Muscle of leg (tissue), 11 donors: ENCODE results near the gene DUSP22. TPM values are rescaled to one million over a fixed set of nuclear protein-coding genes. Genes with fewer than 3 reads are reported as not detected.

Source experiments
- DNase-seq: peaks from one replicate; pipeline ENCODE4 v3.0.0; 2013
- H3K27ac ChIP-seq: one replicate; pipeline ENCODE4 v1.5.1; 2013; ENCODE audit warnings: mild to moderate bottlenecking, low read length, control low read depth
- H3K27me3 ChIP-seq: one replicate; pipeline ENCODE4 v1.6.1; 2013; ENCODE audit warnings: low read length; ENCODE audit not compliant: control insufficient read depth, insufficient read depth
- H3K36me3 ChIP-seq: one replicate; pipeline ENCODE4 v1.6.1; 2013; ENCODE audit warnings: low read length; ENCODE audit not compliant: control insufficient read depth, insufficient read depth
- H3K4me1 ChIP-seq: one replicate; pipeline ENCODE4 v1.6.1; 2013; ENCODE audit warnings: low read length; ENCODE audit not compliant: control insufficient read depth, insufficient read depth
- H3K4me3 ChIP-seq: one replicate; pipeline ENCODE4 v1.5.1; 2013; ENCODE audit warnings: low read length, control low read depth
- H3K9me3 ChIP-seq: replicated peaks from 2 replicates; pipeline ENCODE4 v1.6.1; 2013; ENCODE audit warnings: low read depth, low read length; ENCODE audit not compliant: control insufficient read depth
- WGBS: methylation state at CpG from one replicate; pipeline ENCODE4 v1.1.5; 2013; ENCODE audit warnings: missing lambda C conversion rate; ENCODE audit not compliant: insufficient coverage; 5-methylcytosine and 5-hydroxymethylcytosine counted together
- polyA plus RNA-seq, 8 donors: library from polyadenylated mRNA; unstranded; fragments of 120-200 nt; gene quantifications; one replicate each; pipeline versions ENCODE4 v1.2.1 to v1.2.3, GENCODE V29; 2013; ENCODE audit warnings: inconsistent platforms in 1 of 8, low replicate concordance in 1 of 8; ENCODE audit not compliant: insufficient read length in 8 of 8, insufficient read depth in 1 of 8
- total RNA-seq: library from RNA; stranded (reverse); fragments of 120-200 nt; gene quantifications from one replicate; pipeline ENCODE4 v1.2.4, GENCODE V29; 2013

DUSP22 gene
- total and polyA plus RNA-seq, 9 donors, result 20.7 to 35.5 (median 28.9) TPM

DNA sequence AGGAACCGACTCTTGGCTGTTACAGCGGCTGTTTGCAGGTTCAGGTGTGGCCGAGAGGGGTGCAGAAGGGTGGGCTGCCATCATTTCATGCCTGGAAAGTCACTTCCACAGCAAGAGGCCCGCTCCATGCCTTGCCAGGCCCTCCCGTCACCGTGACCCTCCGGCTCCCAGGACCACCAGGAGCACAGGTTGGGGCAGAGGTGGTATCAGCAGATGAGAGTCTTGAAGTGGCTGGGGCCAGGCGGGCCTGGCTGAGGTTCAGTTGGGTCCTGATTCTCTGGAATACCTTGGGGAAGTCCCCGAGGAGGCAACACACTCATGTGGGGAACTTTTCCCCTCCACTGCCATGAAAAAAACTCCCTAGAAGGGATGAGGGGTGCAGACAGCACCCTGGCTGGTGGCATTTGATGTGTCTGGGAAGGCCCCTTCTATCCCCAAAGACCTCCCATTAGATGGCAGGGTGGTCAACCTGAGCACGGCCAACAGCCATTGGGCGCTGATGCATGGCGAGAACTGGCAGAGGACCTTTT is 65.0 kb downstream of the DUSP22 start:
- H3K27ac ChIP-seq, result no peak overlapping the region
- peaks cover 34% of the 10 kb centered on the region for H3K9me3 ChIP-seq
- WGBS, result 88% methylated on average over 11 of the region's 12 CpGs
- H3K36me3 ChIP-seq, result no peaks in the 10 kb centered on the region
- DNase-seq, result no peak
- peaks cover 34% of the 10 kb centered on the region for H3K4me1 ChIP-seq
- H3K27me3 ChIP-seq, result no peaks in the 10 kb centered on the region
- H3K4me3 ChIP-seq, result no peak overlapping the region

DNA sequence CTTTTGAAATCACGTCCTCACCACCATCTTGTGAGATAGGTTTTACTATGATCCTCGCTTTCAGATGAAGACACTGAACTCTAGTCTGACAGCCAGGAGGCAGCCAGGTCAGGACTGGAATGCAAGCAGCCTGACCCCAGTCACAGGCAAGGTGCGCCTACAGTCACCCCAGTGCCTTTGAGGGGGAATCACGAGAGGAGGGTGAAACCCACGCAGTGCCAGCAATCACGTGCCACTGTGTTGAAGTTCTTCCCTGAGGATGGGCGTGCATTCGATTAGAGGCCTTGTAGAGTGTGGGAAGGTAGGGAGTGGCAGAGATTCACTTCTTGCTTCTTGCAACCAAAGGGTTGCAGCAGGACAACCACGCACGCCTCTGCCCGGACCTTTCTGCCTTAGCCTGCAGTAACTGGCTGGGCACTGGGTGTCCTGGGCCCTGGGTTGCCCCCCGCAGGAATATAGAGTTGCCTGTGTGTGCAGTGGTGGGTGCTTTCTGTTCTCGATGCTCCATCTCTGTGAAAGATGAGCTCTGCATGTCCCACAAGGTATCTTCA is 65.6 kb downstream of the DUSP22 start:
- WGBS, result 79% methylated on average over 13 of the region's 13 CpGs
- Histone ChIP-seq H3K27me3 (no peaks in the 10 kb centered on the region), H3K9me3 (peaks cover 37% of the 10 kb centered on the region), H3K36me3 (no peaks in the 10 kb centered on the region), H3K27ac (no peak overlapping the region), H3K4me3 (no peak overlapping the region), H3K4me1 (peaks cover 28% of the 10 kb centered on the region)
- no peak for DNase-seq

DNA sequence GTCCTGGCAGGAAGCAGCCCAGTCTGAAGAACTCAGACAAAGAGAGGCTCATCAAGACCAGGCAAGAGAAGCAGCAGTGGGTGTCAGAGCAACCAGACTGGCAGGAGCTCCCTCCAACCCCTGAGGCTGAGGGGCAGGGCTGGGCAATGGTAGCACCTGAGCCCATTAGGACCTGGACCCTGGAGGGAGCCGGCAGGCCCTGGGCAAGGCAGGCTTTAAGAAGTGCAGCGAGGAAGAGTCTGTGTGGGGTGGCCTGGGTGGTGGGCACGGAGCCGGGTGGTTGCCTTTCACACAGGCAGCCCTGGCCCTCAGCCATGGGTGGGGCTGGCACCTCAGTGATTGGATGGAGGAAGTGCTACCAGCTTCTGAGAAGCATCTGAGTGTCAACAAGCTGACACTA is 66.1 kb downstream of the DUSP22 start:
- DNase-seq, result no peak
- Histone ChIP-seq H3K4me1 (peaks cover 23% of the 10 kb centered on the region), H3K27me3 (no peaks in the 10 kb centered on the region), H3K4me3 (no peak overlapping the region), H3K36me3 (no peaks in the 10 kb centered on the region), H3K27ac (no peak overlapping the region), H3K9me3 (peaks cover 34% of the 10 kb centered on the region)
- 85% methylated on average over 4 of the region's 4 CpGs for WGBS

DNA sequence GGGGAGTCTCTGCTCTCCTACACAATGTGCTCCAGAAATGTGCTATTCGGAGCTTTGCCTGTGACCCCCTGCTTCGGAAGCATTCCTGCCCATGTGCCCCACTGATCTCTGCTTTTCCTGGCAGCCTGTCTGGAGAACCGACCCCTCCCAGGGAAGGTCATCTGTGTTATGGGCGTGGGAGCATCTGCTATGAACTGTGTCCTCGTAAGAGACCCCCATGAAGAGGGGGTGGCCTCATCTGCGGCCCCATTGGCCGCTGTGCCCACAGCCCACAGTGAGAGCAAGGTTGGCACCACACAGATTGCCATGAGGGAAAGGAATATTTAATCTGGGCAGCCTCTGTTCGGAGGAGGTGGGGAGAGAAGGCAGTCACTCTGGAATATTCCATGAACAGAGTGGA is 66.6 kb downstream of the DUSP22 start:
- H3K36me3 ChIP-seq, result no peaks in the 10 kb centered on the region
- WGBS, result 86% methylated on average over 8 of the region's 8 CpGs
- peaks cover 36% of the 10 kb centered on the region for H3K9me3 ChIP-seq
- H3K27me3 ChIP-seq, result no peaks in the 10 kb centered on the region
- no peak for DNase-seq
- H3K4me1 ChIP-seq, result peaks cover 21% of the 10 kb centered on the region
- H3K4me3 ChIP-seq, result no peak overlapping the region
- H3K27ac ChIP-seq, result no peak overlapping the region

DNA sequence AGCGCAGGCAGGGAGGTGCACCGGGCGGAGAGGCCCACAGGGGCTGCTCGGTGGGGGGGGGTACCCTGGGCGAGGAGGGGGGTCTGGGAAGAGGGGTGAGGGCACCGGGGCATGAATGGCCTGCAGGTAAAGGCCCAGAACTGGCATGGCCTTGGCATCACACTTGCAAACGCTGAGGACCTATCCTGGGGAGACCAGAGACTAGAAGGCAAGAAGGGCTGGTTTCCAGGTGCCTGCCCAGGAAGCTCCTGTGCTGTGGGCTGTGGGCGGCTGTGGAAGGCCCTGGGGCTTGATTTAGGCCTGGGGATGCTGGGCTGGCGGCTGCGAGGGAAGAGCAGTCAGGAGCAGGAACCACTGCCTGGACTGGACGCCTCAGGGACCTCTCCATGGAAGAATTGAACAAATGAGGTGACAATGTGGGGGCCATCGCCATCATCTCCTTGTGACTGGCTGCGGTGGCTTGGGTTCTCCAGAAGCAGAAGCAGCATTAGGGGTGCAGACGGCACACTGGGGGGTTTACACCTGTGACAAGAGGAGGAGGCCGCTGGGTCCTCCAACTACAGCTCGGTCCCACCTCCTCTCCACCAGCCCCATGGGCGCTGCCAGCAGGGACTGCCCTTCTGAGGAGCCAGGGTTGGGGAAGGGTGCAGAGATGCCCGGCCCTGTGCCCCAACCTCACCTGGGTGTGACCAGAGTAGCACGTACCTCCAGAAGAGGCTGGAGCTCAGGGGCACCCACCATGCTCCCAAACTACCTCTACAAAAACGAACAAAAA is 67.2 kb downstream of the DUSP22 start:
- no peak for DNase-seq
- no peaks in the 10 kb centered on the region for H3K36me3 ChIP-seq
- H3K9me3 ChIP-seq, result peaks cover 40% of the 10 kb centered on the region
- no peak overlapping the region for H3K27ac ChIP-seq
- no peaks in the 10 kb centered on the region for H3K27me3 ChIP-seq
- no peak overlapping the region for H3K4me3 ChIP-seq
- H3K4me1 ChIP-seq, result peaks cover 19% of the 10 kb centered on the region
- WGBS, result 72% methylated on average over 20 of the region's 20 CpGs

DNA sequence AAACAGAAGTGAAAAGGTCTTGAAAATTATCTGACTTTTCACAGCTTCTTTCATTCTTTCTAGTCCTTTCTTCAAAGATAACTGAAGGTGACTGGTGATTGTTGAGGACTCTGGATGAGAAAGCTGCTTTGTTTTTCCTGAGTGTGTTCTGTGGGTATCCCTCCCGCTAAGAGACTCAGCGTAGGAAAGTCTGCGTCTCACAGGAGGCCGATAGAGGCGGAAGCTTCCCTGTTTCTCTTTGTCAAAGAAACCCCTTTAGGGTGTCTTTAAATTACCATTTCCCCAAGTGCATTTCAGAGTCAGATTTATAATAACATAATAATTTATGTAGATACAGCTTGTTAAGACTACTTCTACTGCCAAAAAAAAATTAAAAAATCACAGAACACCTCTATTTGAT is 68.1 kb downstream of the DUSP22 start:
- WGBS, result 84% methylated on average over 4 of the region's 5 CpGs
- Histone ChIP-seq H3K27me3 (no peaks in the 10 kb centered on the region), H3K27ac (no peak overlapping the region), H3K4me3 (no peak overlapping the region), H3K4me1 (peaks cover 17% of the 10 kb centered on the region), H3K9me3 (peaks cover 40% of the 10 kb centered on the region), H3K36me3 (no peaks in the 10 kb centered on the region)
- no peak for DNase-seq

DNA sequence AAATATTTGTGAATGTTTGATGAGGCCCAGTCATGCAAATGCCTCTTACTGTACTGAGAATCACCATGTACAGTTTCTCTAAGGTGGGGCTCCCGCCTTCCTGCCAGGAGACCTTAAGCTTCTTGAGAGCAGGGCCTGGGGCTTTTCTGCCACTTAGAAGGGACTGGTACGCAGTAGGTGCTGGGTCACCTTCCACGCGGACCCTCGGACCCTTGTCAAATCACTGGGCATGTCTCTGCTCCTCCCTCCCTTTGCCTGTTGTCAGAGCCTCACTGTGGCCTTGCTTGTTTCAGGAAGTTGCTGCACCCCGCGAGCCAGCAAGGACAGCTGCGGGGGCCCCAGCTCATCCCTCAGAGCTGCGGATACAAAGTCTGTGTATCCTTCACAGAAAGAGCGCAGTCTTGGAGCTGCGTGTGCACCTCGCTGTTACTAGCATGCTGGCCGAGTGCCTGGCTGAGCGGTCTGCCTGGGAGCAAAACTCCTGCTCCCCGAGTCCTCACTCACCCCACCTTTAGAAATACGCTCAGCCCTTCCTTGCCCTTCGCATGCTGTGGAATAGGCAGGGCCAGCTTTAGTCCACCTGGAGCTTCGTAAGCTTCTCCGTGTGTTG is 68.6 kb downstream of the DUSP22 start:
- Histone ChIP-seq H3K4me1 (peaks cover 13% of the 10 kb centered on the region), H3K36me3 (no peaks in the 10 kb centered on the region), H3K9me3 (peaks cover 41% of the 10 kb centered on the region), H3K4me3 (no peak overlapping the region), H3K27ac (no peak overlapping the region), H3K27me3 (peaks cover 2% of the 10 kb centered on the region)
- 59% methylated on average over 19 of the region's 19 CpGs for whole genome bisulfite sequencing
- peak; percentile 35 for DNase-seq

DNA sequence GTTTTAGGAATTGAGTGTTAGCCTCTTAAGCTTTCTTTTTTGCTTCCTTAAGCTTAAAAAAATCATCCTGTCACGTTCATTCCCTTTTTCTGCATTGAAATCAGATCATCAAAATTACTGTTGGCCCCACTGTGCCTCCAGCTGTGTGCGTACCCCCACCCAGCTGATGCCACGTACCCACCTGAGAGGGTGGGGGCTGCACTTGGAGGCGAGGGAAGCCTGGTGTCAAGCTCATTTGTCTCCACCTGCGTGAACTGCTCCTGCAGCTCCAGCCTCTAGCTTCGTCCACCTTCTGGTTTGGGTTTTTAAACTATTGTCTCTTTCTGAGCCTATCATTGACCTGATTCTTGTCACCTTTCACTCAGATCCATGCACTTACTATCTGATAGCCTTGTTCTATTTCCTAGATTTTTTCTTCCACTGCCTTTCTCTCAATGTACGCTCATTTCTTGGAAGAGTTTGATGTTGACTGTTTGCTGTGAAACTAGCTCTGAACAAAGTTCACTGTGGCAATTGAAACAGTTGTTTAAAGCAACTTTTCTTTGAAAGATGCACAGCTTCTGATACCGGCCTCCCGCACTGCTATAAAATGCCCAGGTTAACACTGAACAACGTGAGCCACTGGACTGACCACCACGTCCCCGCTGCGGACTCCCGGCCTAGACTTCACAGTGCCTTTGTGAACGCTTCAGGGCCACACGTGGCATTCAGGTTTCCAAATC is 69.3 kb downstream of the DUSP22 start:
- peaks cover 4% of the 10 kb centered on the region for H3K27me3 ChIP-seq
- DNase-seq, result no peak
- H3K4me1 ChIP-seq, result peaks cover 12% of the 10 kb centered on the region
- no peak overlapping the region for H3K27ac ChIP-seq
- H3K36me3 ChIP-seq, result no peaks in the 10 kb centered on the region
- peaks cover 39% of the 10 kb centered on the region for H3K9me3 ChIP-seq
- no peak overlapping the region for H3K4me3 ChIP-seq
- WGBS, result 79% methylated on average over 16 of the region's 16 CpGs

DNA sequence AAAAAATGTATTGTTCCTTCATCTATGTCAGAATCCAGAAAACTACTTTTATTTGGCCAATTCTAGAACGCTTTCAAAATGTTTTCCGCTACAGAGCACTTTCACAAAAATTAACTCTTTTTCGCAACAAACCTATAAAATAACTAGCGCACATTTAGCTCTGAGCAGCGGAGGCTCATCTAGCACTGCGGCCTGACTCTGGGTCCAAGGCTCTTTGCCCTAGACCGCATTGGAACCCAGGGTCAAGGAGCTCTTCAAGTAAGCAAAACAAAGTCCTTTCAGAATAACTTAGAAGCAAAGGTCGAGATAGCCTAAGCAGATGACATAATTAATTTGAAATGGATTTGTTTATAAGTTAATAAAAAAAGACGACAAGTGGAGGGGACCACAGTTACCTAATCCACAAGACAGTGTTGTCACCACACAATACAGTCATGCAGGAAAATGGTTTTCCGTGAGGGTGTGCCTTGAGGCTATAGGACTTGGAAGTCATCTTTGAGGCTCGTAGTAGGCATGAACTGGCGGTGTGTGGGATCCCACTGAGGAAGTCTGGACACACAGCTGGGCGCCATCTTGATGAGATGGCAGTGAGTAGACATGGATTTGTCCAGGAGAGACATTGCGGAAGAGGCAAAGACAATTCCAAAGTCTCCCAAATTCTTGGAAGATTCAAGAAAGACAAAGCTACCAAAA is 70.1 kb downstream of the DUSP22 start:
- H3K36me3 ChIP-seq, result no peaks in the 10 kb centered on the region
- H3K9me3 ChIP-seq, result peaks cover 35% of the 10 kb centered on the region
- no peak overlapping the region for H3K27ac ChIP-seq
- no peak overlapping the region for H3K4me3 ChIP-seq
- peaks cover 16% of the 10 kb centered on the region for H3K4me1 ChIP-seq
- no peak for DNase-seq
- 81% methylated on average over 11 of the region's 14 CpGs for WGBS
- H3K27me3 ChIP-seq, result peaks cover 4% of the 10 kb centered on the region
